HCT116 (cell line): ENCODE data around the gene PADI3. TPM values are rescaled to one million over a fixed set of nuclear protein-coding genes. Genes with fewer than 3 reads are reported as not detected.

Experiments used
- ATAC-seq: fragments of 200-7000 bp; cut with Tn5 transposase; 2 replicates; pipeline ENCODE4 v1.9.1; 2020; ENCODE audit warnings: mild to moderate bottlenecking, moderate library complexity
- BruUV-seq: library from RNA; stranded (reverse); fragments of 400-500 nt; replicated peaks from 2 replicates; lab custom pipeline; 2021; lab: Mats Ljungman, UMichigan
- CTCF ChIA-PET: fragments of 300-600 bp; sonication (Branson Sonifier 250); formaldehyde crosslinking; loops from one replicate; lab custom pipeline; 2021; ENCODE audit warnings: antibody characterized with exemption; lab: Charles Lee
- POLR2A ChIA-PET: fragments of 300-600, 350-600 bp; sonication (Branson Sonifier 250); formaldehyde crosslinking; loops from one replicate; lab custom pipeline; 2021; ENCODE audit warnings: antibody characterized with exemption; lab: Charles Lee
- RAD21 ChIA-PET, 2 experiments: fragments of 300-600 bp; sonication (Branson Sonifier 250); formaldehyde crosslinking; loops; one replicate each; lab custom pipeline; 2023; ENCODE audit warnings: low total read pairs in 2 of 2; ENCODE audit not compliant: uncharacterized antibody in 2 of 2, unreplicated experiment in 2 of 2, low non-redundant PET in 1 of 2; lab: Charles Lee
- DNase-seq: peaks from one replicate; pipeline ENCODE4 v3.0.0-alpha.2; 2010; ENCODE audit warnings: low read depth, low spot score
- H2AFZ ChIP-seq: fragments of 200-600 bp; shearing (Covaris generic), sonication (generic); 2 replicates; pipeline ENCODE4 v1.6.1; 2017; ENCODE audit warnings: low read depth, mixed run types, mixed read lengths, antibody characterized with exemption, low read length; ENCODE audit not compliant: poor library complexity, severe bottlenecking
- H3K27ac ChIP-seq: 2 replicates; pipeline ENCODE4 v1.5.1; 2012; ENCODE audit warnings: low read depth, low read length
- H3K27me3 ChIP-seq: fragments of 200-600 bp; sonication (generic); 2 replicates; pipeline ENCODE4 v1.6.1; 2016; ENCODE audit warnings: mixed run types, low read length, mixed read lengths; ENCODE audit not compliant: insufficient read depth
- H3K36me3 ChIP-seq, 2 experiments: fragments of 200-500 bp in 1 of 2; fragments of 200-600 bp in 1 of 2; sonication (Bioruptor generic) in 1 of 2; sonication (generic) in 1 of 2; 2 replicates each; pipeline versions ENCODE4 v1.5.1 to v1.6.1; 2014 to 2016; ENCODE audit warnings: low read length in 2 of 2, inconsistent platforms in 1 of 2, mixed read lengths in 1 of 2, mixed run types in 1 of 2; ENCODE audit not compliant: insufficient read depth in 2 of 2, control insufficient read depth in 1 of 2
- H3K4me1 ChIP-seq, 2 experiments: fragments of 200-600 bp in 1 of 2; sonication (generic) in 1 of 2; 2 replicates each; pipeline versions ENCODE4 v1.5.1 to v1.6.1; 2012 to 2017; ENCODE audit warnings: low read length in 2 of 2, inconsistent platforms in 1 of 2, mild to moderate bottlenecking in 1 of 2, mixed read lengths in 1 of 2, mixed run types in 1 of 2, moderate library complexity in 1 of 2; ENCODE audit not compliant: insufficient read depth in 2 of 2, control insufficient read depth in 1 of 2
- H3K4me2 ChIP-seq: fragments of 200-600 bp; sonication (generic); 2 replicates; pipeline ENCODE4 v1.6.1; 2017; ENCODE audit warnings: mixed run types, low read length, mixed read lengths
- H3K4me3 ChIP-seq, 2 experiments: fragments of 200-600 bp in 1 of 2; sonication (generic) in 1 of 2; replicated peaks in 1 of 2; 2 replicates each; pipeline ENCODE4 v1.5.1; 2011 to 2016; ENCODE audit warnings: low read length in 2 of 2, control low read depth in 1 of 2, low read depth in 1 of 2, mild to moderate bottlenecking in 1 of 2, mixed read lengths in 1 of 2, mixed run types in 1 of 2
- H3K79me2 ChIP-seq: fragments of 200-600 bp; sonication (generic); 2 replicates; pipeline ENCODE4 v1.6.1; 2017; ENCODE audit warnings: mild to moderate bottlenecking, mixed run types, low read length, moderate library complexity, mixed read lengths; ENCODE audit not compliant: insufficient read depth
- H3K9ac ChIP-seq: fragments of 200-600 bp; sonication (generic); 2 replicates; pipeline ENCODE4 v1.6.1; 2016; ENCODE audit warnings: low read length, mixed read lengths
- H3K9me2 ChIP-seq: fragments of 200-600 bp; sonication (generic), shearing (Covaris generic); 2 replicates; pipeline ENCODE4 v1.6.1; 2017; ENCODE audit warnings: mixed run types, mild to moderate bottlenecking, moderate library complexity; ENCODE audit not compliant: insufficient read depth
- H3K9me3 ChIP-seq, 2 experiments: fragments of 200-500 bp in 1 of 2; fragments of 200-600 bp in 1 of 2; sonication (Bioruptor generic) in 1 of 2; sonication (generic) in 1 of 2; 2 replicates each; pipeline ENCODE4 v1.6.1; 2014 to 2017; ENCODE audit warnings: low read length in 2 of 2, mixed read lengths in 2 of 2, inconsistent platforms in 1 of 2, low read depth in 1 of 2, mild to moderate bottlenecking in 1 of 2, mixed run types in 1 of 2, moderate library complexity in 1 of 2; ENCODE audit not compliant: control insufficient read depth in 1 of 2, insufficient read depth in 1 of 2
- H4K20me1 ChIP-seq: fragments of 200-600 bp; sonication (generic), shearing (Covaris generic); 2 replicates; pipeline ENCODE4 v1.6.1; 2017; ENCODE audit warnings: mixed run types, mild to moderate bottlenecking, moderate library complexity; ENCODE audit not compliant: insufficient read depth
- CTCF ChIP-seq, 3 experiments: fragments of 200-600 bp in 1 of 3; sonication (generic) in 1 of 3; IDR thresholded peaks in 2 of 3; conservative IDR thresholded peaks in 1 of 3; 2 replicates each; pipeline ENCODE4 v1.5.1; 2012 to 2017; ENCODE audit warnings: low read depth in 2 of 3, low read length in 2 of 3, antibody characterized with exemption in 1 of 3, borderline replicate concordance in 1 of 3, control low read depth in 1 of 3, mild to moderate bottlenecking in 1 of 3, mixed read lengths in 1 of 3, mixed run types in 1 of 3, moderate library complexity in 1 of 3; ENCODE audit not compliant: insufficient read depth in 1 of 3
- ELF1 ChIP-seq: IDR thresholded peaks from 2 replicates; pipeline ENCODE4 v1.6.1; 2012; ENCODE audit warnings: low read depth, borderline replicate concordance
- FOSL1 ChIP-seq: IDR thresholded peaks from 2 replicates; pipeline ENCODE4 v1.6.1; 2012; ENCODE audit warnings: low read depth
- JUND ChIP-seq: IDR thresholded peaks from 2 replicates; pipeline ENCODE4 v1.6.1; 2012
- POLR2A ChIP-seq: IDR thresholded peaks from 2 replicates; pipeline ENCODE4 v1.7.0; 2011; ENCODE audit warnings: borderline replicate concordance; ENCODE audit not compliant: insufficient read depth, insufficient read length; ENCODE audit errors: extremely low read depth
- REST ChIP-seq: IDR thresholded peaks from 2 replicates; pipeline ENCODE4 v1.6.1; 2012; ENCODE audit warnings: low read depth
- SIN3A ChIP-seq: IDR thresholded peaks from 2 replicates; pipeline ENCODE4 v1.6.1; 2012; ENCODE audit warnings: low read depth
- SP1 ChIP-seq: IDR thresholded peaks from 2 replicates; pipeline ENCODE4 v1.6.1; 2012; ENCODE audit warnings: low read depth
- SRF ChIP-seq: IDR thresholded peaks from 2 replicates; pipeline ENCODE4 v1.6.1; 2012; ENCODE audit warnings: low read depth
- TCF7L2 ChIP-seq: IDR thresholded peaks from 2 replicates; pipeline ENCODE4 v1.7.0; 2011; ENCODE audit warnings: borderline replicate concordance, inconsistent platforms; ENCODE audit not compliant: insufficient read depth, insufficient read length; ENCODE audit errors: extremely low read depth
- YY1 ChIP-seq: IDR thresholded peaks from 2 replicates; pipeline ENCODE4 v1.6.1; 2011; ENCODE audit warnings: low read length, low read depth, moderate library complexity, mild to moderate bottlenecking; ENCODE audit not compliant: insufficient replicate concordance; ENCODE audit errors: extremely low read depth
- ZFX ChIP-seq: fragments of 450-650 bp; IDR thresholded peaks from 2 replicates; pipeline ENCODE4 v1.6.1; 2017
- ZNF274 ChIP-seq: fragments of 200-500 bp; sonication (Bioruptor generic); IDR thresholded peaks from 2 replicates; pipeline ENCODE4 v1.6.1; 2014; ENCODE audit warnings: mild to moderate bottlenecking, low read depth, low read length, inconsistent platforms
- intact Hi-C: fragments of 100-400 bp; cut with micrococcal nuclease; formaldehyde crosslinking; loops from 2 replicates; pipeline ENCODE4 v1.10.0; 2022
- total RNA-seq: library from RNA; stranded (reverse); gene quantifications from one replicate; pipeline ENCODE4 v1.2.1, GENCODE V29; 2021; ENCODE audit not compliant: unreplicated experiment
- TF ChIP-seq, protein P1 (sequence below): IDR thresholded peaks from 2 replicates; pipeline ENCODE4 v1.6.1; 2012
- TF ChIP-seq, protein P2 (sequence below): IDR thresholded peaks from 2 replicates; pipeline ENCODE4 v1.6.1; 2011; ENCODE audit warnings: mild to moderate bottlenecking, low read length, moderate library complexity; ENCODE audit not compliant: insufficient replicate concordance; ENCODE audit errors: extremely low read depth
- TF ChIP-seq, protein P3 (sequence below): IDR thresholded peaks from 2 replicates; pipeline ENCODE4 v1.6.1; 2012

Gene PADI3
- total RNA-seq, 1 experiment from 2014 or later, result 0.93 TPM

DNA sequence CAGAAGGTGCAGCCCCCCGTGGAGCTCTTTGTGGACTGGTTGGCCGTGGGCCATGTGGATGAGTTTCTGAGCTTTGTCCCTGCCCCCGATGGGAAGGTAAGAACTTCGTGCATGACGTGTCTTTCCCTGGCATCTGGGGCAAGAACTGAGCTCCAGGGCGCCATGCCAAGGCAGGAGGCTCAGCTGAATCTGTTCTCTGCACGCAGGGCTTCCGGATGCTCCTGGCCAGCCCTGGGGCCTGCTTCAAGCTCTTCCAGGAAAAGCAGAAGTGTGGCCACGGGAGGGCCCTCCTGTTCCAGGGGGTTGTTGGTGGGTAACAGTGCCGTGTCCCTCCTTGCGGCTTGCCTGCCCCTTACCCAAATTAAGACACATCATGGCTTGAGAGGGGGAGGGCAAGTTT lies 27.7 kb downstream of the PADI3 start:
- RAD21 ChIA-PET, result no interaction called here
- DNase-seq (no peak), ATAC-seq (no peak)
- no peak overlapping the region for H3K9ac ChIP-seq
- H3K27me3 ChIP-seq, result peaks cover 3% of the 10 kb centered on the region; the same call in 1 of the 2 replicates
- H4K20me1 ChIP-seq, result no peaks in the 10 kb centered on the region
- H3K4me3 ChIP-seq, result no peak overlapping the region
- no peak overlapping the region for H3K4me2 ChIP-seq
- TF ChIP-seq FOSL1 (no peak), ZNF274 (no peak), SIN3A (no peak), TCF7L2 (no peak), CTCF (IDR thresholded peaks at IDR 0.05 in 2 of 3, conservative IDR thresholded peaks at IDR 0.05 in 1 of 3; ENCODE audit: borderline replicate concordance in 1 of 3, insufficient read depth in 1 of 3, low read depth in 2 of 3, low read length in 2 of 3) (no peak), YY1 (no peak), JUND (no peak), SP1 (no peak), REST (no peak), ZFX (no peak), SRF (no peak), POLR2A (no peak), ELF1 (no peak)
- TF ChIP-seq, protein P1, sequence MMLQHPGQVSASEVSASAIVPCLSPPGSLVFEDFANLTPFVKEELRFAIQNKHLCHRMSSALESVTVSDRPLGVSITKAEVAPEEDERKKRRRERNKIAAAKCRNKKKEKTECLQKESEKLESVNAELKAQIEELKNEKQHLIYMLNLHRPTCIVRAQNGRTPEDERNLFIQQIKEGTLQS, result no peak
- TF ChIP-seq, protein P2, sequence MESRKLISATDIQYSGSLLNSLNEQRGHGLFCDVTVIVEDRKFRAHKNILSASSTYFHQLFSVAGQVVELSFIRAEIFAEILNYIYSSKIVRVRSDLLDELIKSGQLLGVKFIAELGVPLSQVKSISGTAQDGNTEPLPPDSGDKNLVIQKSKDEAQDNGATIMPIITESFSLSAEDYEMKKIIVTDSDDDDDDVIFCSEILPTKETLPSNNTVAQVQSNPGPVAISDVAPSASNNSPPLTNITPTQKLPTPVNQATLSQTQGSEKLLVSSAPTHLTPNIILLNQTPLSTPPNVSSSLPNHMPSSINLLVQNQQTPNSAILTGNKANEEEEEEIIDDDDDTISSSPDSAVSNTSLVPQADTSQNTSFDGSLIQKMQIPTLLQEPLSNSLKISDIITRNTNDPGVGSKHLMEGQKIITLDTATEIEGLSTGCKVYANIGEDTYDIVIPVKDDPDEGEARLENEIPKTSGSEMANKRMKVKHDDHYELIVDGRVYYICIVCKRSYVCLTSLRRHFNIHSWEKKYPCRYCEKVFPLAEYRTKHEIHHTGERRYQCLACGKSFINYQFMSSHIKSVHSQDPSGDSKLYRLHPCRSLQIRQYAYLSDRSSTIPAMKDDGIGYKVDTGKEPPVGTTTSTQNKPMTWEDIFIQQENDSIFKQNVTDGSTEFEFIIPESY, result no peak
- TF ChIP-seq, protein P3, sequence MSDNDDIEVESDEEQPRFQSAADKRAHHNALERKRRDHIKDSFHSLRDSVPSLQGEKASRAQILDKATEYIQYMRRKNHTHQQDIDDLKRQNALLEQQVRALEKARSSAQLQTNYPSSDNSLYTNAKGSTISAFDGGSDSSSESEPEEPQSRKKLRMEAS, result no peak
- no peaks in the 10 kb centered on the region for H3K9me2 ChIP-seq
- H3K27ac ChIP-seq, result no peak overlapping the region
- no peak overlapping the region for H2AFZ ChIP-seq
- POLR2A ChIA-PET, result no interaction called here
- intact Hi-C loops, result no loop called here
- H3K79me2 ChIP-seq, result no peaks in the 10 kb centered on the region
- no peaks in the 10 kb centered on the region for H3K36me3 ChIP-seq
- no peaks in the 10 kb centered on the region for H3K9me3 ChIP-seq
- no TSS peak for BruUV-seq
- H3K4me1 ChIP-seq, result peaks cover 0 to 12% of the 10 kb centered on the region in 2 experiments; a peak in 2 of 4 replicates
- CTCF ChIA-PET, result interaction anchor here (1.5 kb wide), 1 partner anchor 149 kb away, joined by 4 read pairs; no protein-coding TSS in a partner anchor
